ENCODE results near the gene SERHL2. TPM values are rescaled to one million over a fixed set of nuclear protein-coding genes. Genes with fewer than 3 reads are reported as not detected.
"Not testable (repeated sequence)": the region's sequence is repeated elsewhere in the genome, so short reads cannot be mapped to it uniquely, and the experiment has no call there.

SERHL2 gene
- total and polyA plus RNA-seq, 12 donors = 1.1 to 11.6 (median 5.6) TPM

DNA sequence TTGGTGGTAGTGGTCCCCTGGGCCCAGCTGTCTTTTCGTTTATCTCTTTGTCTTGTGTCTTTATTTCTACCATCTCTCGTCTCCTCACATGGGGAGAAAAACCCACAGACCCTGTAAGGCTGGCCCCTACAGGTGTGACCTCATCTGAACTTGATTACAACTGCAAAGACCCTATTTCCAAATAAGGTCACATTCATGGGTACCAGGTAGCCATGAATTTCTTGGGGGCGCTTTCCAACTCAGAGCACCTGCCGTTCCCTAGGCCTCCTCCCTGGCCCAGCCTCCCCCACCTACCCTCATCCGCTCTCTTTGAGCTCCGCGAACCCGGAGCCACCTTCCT is 20.1 kb upstream of the SERHL2 start:
- H3K27me3 ChIP-seq = no peaks in the 10 kb centered on the region
- no peak overlapping the region for H3K4me3 ChIP-seq
- peak overlapping the region in 2 of 5 donors; percentile 52 to 76 for H3K27ac ChIP-seq
- DNase-seq = no peak
- intact Hi-C loops (cut with DNase I) = no loop called here
- H3K36me3 ChIP-seq (replicated peaks in 1 of 2) = no peaks in the 10 kb centered on the region
- H3K9me3 ChIP-seq (replicated peaks in 1 of 3) = no peaks in the 10 kb centered on the region
- peaks cover 0 to 5% of the 10 kb centered on the region in 2 donors for H3K4me1 ChIP-seq (replicated peaks in 1 of 2)
- whole genome bisulfite sequencing, 4 donors = 83 to 90% (median 89%) methylated on average over 6 to 8 of the region's 8 CpGs
- TF ChIP-seq POLR2A (IDR thresholded peaks at IDR 0.05) = no peak
- TF ChIP-seq, protein P1, sequence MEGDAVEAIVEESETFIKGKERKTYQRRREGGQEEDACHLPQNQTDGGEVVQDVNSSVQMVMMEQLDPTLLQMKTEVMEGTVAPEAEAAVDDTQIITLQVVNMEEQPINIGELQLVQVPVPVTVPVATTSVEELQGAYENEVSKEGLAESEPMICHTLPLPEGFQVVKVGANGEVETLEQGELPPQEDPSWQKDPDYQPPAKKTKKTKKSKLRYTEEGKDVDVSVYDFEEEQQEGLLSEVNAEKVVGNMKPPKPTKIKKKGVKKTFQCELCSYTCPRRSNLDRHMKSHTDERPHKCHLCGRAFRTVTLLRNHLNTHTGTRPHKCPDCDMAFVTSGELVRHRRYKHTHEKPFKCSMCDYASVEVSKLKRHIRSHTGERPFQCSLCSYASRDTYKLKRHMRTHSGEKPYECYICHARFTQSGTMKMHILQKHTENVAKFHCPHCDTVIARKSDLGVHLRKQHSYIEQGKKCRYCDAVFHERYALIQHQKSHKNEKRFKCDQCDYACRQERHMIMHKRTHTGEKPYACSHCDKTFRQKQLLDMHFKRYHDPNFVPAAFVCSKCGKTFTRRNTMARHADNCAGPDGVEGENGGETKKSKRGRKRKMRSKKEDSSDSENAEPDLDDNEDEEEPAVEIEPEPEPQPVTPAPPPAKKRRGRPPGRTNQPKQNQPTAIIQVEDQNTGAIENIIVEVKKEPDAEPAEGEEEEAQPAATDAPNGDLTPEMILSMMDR (IDR thresholded peaks at IDR 0.05) = no peak

DNA sequence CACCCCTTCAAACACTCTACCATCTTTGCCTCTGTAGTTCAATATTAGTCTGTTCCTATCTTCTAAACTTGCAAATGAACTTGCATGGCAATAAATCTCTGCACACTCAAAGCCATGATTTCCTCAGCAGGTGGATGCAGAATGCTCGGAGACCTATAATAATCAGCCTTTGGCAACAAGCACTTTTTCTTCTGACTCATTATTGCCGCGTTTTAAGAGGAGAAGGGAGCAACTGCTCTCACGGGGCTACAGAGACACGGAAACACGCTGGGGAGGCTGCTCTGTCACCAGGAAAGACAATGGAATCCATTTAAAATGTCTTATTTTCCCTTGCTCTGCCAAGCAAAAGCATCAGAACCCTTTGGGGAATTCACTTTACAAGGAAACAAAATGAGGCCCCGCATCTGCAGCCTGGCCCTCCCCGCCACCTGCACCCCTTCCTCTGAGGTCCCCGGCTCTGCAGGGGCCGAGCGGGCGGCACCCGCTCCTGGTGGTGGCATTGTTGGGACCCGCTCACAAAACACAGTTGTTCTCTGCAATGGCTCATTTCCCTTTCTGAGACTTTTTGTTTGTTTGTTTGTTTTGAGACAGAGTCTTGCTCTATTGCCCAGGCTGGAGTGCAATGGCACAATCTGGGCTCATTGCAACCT is 18.5 kb upstream of the SERHL2 start:
- H3K27ac ChIP-seq; H3K36me3 ChIP-seq (replicated peaks in 1 of 2); H3K4me1 ChIP-seq (replicated peaks in 1 of 2); H3K4me3 ChIP-seq; H3K27me3 ChIP-seq; H3K9me3 ChIP-seq (replicated peaks in 1 of 3); intact Hi-C loops (cut with DNase I); DNase-seq: not testable (repeated sequence)
- 43 to 69% (median 55%) methylated on average over 1 to 4 of the region's 14 CpGs for WGBS, 4 donors

DNA sequence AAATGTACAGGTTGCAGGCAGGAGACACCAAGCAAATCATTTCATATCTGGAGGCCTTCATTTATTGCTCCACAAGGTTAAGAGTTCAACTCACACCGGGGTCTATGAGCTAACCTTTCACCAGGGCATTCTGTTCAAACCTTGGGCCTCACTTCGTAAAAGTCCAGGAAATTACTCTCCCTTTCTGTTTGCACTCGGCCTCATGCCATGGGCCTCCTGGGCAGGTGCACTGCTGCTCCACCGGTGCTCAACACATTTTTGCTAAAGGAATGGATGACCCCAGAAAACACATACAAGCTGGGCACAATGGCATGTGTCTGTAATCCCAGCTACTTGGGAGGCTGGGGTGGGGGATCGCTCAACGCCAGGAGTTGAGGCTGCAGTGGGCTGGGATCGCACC is 17.6 kb upstream of the SERHL2 start:
- H3K4me1 ChIP-seq (replicated peaks in 1 of 2) = peaks cover 0 to 9% of the 10 kb centered on the region in 2 donors
- intact Hi-C loops (cut with DNase I) = no loop called here
- no peaks in the 10 kb centered on the region for H3K9me3 ChIP-seq (replicated peaks in 1 of 3)
- no peak for TF ChIP-seq POLR2A (IDR thresholded peaks at IDR 0.05)
- TF ChIP-seq, protein P1 (IDR thresholded peaks at IDR 0.05) = no peak
- DNase-seq = no peak
- no peak overlapping the region for H3K27ac ChIP-seq
- no peaks in the 10 kb centered on the region for H3K27me3 ChIP-seq
- H3K4me3 ChIP-seq = no peak overlapping the region
- WGBS, 4 donors = 85 to 93% (median 90%) methylated on average over 7 of the region's 7 CpGs
- no peaks in the 10 kb centered on the region for H3K36me3 ChIP-seq (replicated peaks in 1 of 2)

DNA sequence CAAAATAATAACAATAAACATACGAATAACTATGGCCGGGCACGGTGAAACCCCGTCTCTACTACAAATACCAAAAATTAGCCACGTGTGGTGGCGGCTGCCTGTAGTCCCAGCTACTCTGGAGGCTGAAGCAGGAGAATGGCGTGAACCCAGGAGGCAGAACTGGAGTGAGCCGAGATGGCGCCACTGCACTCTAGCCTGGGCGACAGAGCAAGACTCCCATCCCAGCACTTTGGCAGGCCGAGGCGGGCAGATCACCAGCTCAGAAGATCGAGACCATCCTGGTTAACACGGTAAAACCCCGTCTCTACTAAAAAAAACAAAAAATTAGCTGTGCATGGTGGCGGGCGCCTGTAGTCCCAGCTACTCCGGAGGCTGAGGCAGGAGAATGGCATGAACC is 17.1 kb upstream of the SERHL2 start:
- intact Hi-C loops (cut with DNase I); H3K4me3 ChIP-seq; H3K4me1 ChIP-seq (replicated peaks in 1 of 2); DNase-seq; H3K9me3 ChIP-seq (replicated peaks in 1 of 3); H3K36me3 ChIP-seq (replicated peaks in 1 of 2); H3K27me3 ChIP-seq: not testable (repeated sequence)
- WGBS, 4 donors = 96 to 98% (median 97%) methylated on average over 17 to 18 of the region's 18 CpGs
- H3K27ac ChIP-seq = peak overlapping the region in 2 of 5 donors; percentile 18 to 78

DNA sequence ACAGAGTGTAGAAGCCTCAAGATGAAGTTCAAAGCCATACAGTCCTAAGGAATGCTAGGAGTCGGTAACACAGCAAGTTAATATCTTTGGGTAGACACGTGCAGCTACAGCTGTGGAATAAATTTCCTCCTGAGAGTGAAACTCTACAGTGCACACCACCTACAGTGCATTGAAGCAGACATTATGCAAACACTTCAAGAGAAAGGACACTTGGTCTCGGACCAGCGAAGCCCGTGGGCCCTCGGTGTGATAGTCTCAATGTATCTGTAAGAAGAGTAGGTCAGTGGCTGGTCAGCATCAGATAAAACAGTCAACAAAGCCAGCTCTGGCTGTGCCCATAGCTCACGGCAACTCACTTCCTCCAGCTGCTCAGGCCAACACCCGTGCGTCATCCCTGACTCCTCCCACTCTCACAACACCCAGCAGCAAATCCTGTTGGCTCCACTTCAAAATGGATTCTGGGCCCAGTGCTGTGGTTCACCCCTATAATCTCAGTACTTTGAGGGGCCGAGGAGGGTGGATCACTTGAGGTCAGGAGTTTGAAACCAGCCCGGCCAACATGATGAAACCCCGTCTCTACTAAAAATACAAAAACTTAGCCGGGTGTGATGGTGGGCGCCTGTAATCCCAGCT is 16.4 kb upstream of the SERHL2 start:
- H3K27me3 ChIP-seq; H3K4me3 ChIP-seq; H3K4me1 ChIP-seq (replicated peaks in 1 of 2); intact Hi-C loops (cut with DNase I); H3K9me3 ChIP-seq (replicated peaks in 1 of 3); H3K36me3 ChIP-seq (replicated peaks in 1 of 2): not testable (repeated sequence)
- DNase-seq = peak in 3 of 7 donors; percentile 30 to 74 (median 48)
- 53 to 73% (median 63%) methylated on average over 7 to 12 of the region's 14 CpGs for WGBS, 4 donors
- H3K27ac ChIP-seq = peak overlapping the region in 3 of 5 donors; percentile 18 to 78 (median 62)

DNA sequence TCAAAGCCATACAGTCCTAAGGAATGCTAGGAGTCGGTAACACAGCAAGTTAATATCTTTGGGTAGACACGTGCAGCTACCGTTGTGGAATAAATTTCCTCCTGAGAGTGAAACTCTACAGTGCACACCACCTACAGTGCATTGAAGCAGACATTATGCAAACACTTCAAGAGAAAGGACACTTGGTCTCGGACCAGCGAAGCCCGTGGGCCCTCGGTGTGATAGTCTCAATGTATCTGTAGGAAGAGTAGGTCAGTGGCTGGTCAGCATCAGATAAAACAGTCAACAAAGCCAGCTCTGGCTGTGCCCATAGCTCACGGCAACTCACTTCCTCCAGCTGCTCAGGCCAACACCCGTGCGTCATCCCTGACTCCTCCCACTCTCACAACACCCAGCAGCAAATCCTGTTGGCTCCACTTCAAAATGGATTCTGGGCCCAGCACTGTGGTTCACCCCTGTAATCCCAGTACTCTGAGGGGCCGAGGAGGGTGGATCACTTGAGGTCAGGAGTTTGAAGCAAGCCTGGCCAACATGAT is 14.5 kb upstream of the SERHL2 start:
- H3K9me3 ChIP-seq (replicated peaks in 1 of 3); H3K27me3 ChIP-seq; H3K36me3 ChIP-seq (replicated peaks in 1 of 2); H3K4me3 ChIP-seq; intact Hi-C loops (cut with DNase I); H3K4me1 ChIP-seq (replicated peaks in 1 of 2): not testable (repeated sequence)
- 33 to 72% (median 39%) methylated on average over 7 to 10 of the region's 11 CpGs; no CpG with 5 or more reads in 1 of the 4 donors for WGBS, 4 donors
- peak in 4 of 7 donors; percentile 38 to 65 (median 62) for DNase-seq
- peak overlapping the region in 4 of 5 donors; percentile 7 to 86 (median 52) for H3K27ac ChIP-seq
